Testis (tissue), 3 donors: ENCODE results near the gene OXNAD1. TPM values are rescaled to one million over a fixed set of nuclear protein-coding genes. Genes with fewer than 3 reads are reported as not detected.
"Not testable (repeated sequence)": the region's sequence is repeated elsewhere in the genome, so short reads cannot be mapped to it uniquely, and the experiment has no call there.

ENCODE experiments used
- DNase-seq: peaks from one replicate; pipeline ENCODE4 v3.0.0-alpha.2; 2019
- H3K27ac ChIP-seq, 2 donors: fragments of 200-600 bp; sonication (generic); one replicate each; pipeline ENCODE4 v1.5.1; 2019
- H3K27me3 ChIP-seq: fragments of 200-600 bp; sonication (generic); one replicate; pipeline ENCODE4 v1.5.1; 2019
- H3K36me3 ChIP-seq: fragments of 200-600 bp; sonication (generic); one replicate; pipeline ENCODE4 v1.5.1; 2017; ENCODE audit warnings: low read depth; ENCODE audit errors: missing control alignments
- H3K4me1 ChIP-seq: fragments of 200-600 bp; sonication (generic); one replicate; pipeline ENCODE4 v1.5.1; 2019
- H3K4me3 ChIP-seq, 2 donors: fragments of 200-600 bp; sonication (generic); one replicate each; pipeline ENCODE4 v1.5.1; 2017 to 2019
- H3K9me3 ChIP-seq: fragments of 200-600 bp; sonication (generic); one replicate; pipeline ENCODE4 v1.5.1; 2017
- CTCF ChIP-seq, 3 experiments: fragments of 450-650 bp in 2 of 3; fragments of 200-600 bp in 1 of 3; sonication (generic) in 1 of 3; IDR thresholded peaks; one replicate each; pipeline ENCODE4 v1.5.1; 2016 to 2019; ENCODE audit warnings: antibody characterized with exemption in 3 of 3, mild to moderate bottlenecking in 2 of 3, moderate library complexity in 1 of 3
- POLR2A ChIP-seq: fragments of 450-650 bp; IDR thresholded peaks from one replicate; pipeline ENCODE4 v1.6.1; 2017; ENCODE audit warnings: antibody characterized with exemption, mild to moderate bottlenecking, moderate library complexity
- WGBS, 2 donors: methylation state at CpG; one replicate each; pipeline ENCODE4 v1.1.5; 2018; 5-methylcytosine and 5-hydroxymethylcytosine counted together
- intact Hi-C: fragments of 100-400 bp; cut with DNase I; formaldehyde crosslinking; loops from one replicate; pipeline ENCODE4 v1.15.1; 2023; ENCODE audit warnings: low total_unique reads
- polyA plus RNA-seq: library from polyadenylated mRNA; stranded (reverse); fragments of 350-450 nt; fragmentation: Illumina TruSeq; extraction: RNeasy Lipid Tissue Mini Kit (QIAGEN cat#74804); gene quantifications from one replicate; pipeline ENCODE4 v1.2.3, GENCODE V29; 2014; ENCODE audit warnings: low read depth, low replicate concordance; ENCODE audit not compliant: insufficient read depth
- total RNA-seq, 2 donors: library from RNA; depleted of rRNA; stranded (reverse); fragments of >200 nt; gene quantifications; one replicate each; pipeline ENCODE4 v1.2.3, GENCODE V29; 2016

The OXNAD1 gene
- total and polyA plus RNA-seq, 3 donors from 2014 or later, result 11.8 to 31.2 (median 27.3) TPM

- 58 to 86% methylated on average over 2 of the region's 2 CpGs for WGBS, 2 donors
- Histone ChIP-seq H3K27me3 (no peaks in the 10 kb centered on the region), H3K9me3 (no peaks in the 10 kb centered on the region), H3K4me1 (no peaks in the 10 kb centered on the region), H3K36me3 (no peaks in the 10 kb centered on the region), H3K27ac (no peak overlapping the region), H3K4me3 (no peak overlapping the region)
- intact Hi-C loops, result no loop called here
- DNase-seq, result no peak
- TF ChIP-seq CTCF (IDR thresholded peaks at IDR 0.05) (no peak), POLR2A (no peak)
These were observed 44.5 kb downstream of the OXNAD1 start for GRCh38 chr3:16309558-16309957.

DNA sequence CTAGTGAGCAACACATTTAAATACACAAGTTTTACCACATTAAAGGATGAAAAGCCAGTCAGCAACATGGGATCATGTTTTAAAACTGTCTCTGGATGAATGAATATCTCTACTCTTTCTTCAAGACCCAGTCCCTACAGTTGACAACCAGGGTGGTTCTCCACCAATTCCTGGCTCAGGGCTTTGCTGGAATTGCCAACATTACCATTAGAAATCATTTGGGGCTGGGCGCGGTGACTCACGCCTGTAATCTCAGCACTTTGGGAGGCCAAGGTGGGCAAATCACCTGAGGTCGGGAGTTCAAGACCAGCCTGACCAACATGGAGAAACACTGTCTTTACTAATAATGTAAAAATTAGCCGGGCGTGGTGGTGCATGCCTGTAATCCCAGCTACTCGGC, 45.5 kb downstream of the OXNAD1 start:
- H3K9me3 ChIP-seq, H3K27ac ChIP-seq, H3K4me1 ChIP-seq, H3K27me3 ChIP-seq, intact Hi-C loops, H3K36me3 ChIP-seq, H3K4me3 ChIP-seq, DNase-seq: not testable (repeated sequence)
- 93 to 96% methylated on average over 7 of the region's 7 CpGs for WGBS, 2 donors

DNA sequence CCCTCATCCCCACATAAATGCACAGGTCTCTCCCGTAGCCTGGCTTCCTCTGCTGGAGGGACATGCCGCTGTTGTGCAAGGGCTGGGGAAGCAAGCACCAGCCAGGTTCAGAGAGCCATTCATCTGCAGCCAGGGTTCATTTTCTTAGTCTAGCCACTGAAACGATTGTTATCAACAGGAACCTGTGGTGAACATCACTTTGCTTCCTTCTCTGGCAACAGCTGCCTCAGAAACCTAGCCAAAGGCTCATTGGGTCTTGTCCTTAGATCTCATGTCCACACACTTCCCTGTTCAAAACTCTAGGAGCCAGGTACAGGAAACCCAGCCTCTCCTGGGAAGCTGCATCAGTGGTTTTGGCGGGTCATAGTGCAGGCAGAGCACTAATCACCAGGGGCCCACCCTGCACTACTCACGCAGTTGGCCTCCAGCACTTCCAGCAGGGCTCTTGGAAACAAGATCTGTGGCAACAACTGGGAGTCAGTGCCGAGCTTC, 47.0 kb downstream of the OXNAD1 start:
- H3K4me1 ChIP-seq, result no peaks in the 10 kb centered on the region
- no peak for DNase-seq
- H3K27me3 ChIP-seq, result no peaks in the 10 kb centered on the region
- H3K4me3 ChIP-seq, result no peak overlapping the region
- TF ChIP-seq POLR2A, result no peak
- no peak for TF ChIP-seq CTCF (IDR thresholded peaks at IDR 0.05)
- WGBS, 2 donors, result 68 to 74% methylated on average over 5 to 6 of the region's 6 CpGs
- no peaks in the 10 kb centered on the region for H3K9me3 ChIP-seq
- intact Hi-C loops, result no loop called here
- no peak overlapping the region for H3K27ac ChIP-seq
- H3K36me3 ChIP-seq, result no peaks in the 10 kb centered on the region

DNA sequence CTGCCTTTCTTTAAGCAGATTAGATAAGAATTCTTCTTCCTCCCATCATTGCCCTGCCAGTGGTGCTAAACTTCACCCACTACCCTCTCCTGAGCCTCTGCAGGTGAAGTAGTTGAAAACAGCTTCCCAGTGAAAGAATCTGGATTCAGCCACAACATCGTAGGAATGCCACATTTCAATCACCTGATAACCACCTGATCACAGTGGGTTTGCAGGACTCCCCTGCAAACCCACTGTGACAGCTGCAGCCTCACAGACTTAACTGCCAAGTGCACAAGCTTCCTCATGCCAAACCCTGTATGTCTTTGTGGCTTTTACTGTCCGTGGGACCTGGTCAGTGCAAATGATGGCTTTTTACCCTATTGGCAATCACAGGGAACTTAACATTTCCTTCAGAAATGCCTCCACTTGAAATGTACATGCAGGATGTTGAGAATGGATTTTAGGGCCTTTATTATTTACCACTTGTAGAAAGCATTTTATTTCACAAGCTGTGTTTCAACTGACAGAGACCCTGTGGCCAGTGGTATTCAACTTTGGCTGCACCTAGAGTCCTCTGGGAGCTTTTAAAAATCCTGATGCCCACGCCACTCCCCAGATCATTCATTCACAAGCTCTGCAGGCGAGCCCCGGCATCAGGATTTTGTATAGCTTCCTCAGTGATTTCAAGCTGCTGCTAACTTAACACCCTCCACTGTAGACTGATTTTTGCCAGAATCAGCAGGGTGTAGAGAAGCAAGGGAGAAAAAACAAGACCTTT, 49.1 kb downstream of the OXNAD1 start:
- no peak for DNase-seq
- no peak for TF ChIP-seq POLR2A
- TF ChIP-seq CTCF (IDR thresholded peaks at IDR 0.05), result no peak
- Histone ChIP-seq H3K36me3 (no peaks in the 10 kb centered on the region), H3K4me1 (no peaks in the 10 kb centered on the region), H3K27me3 (no peaks in the 10 kb centered on the region), H3K27ac (no peak overlapping the region), H3K9me3 (no peaks in the 10 kb centered on the region), H3K4me3 (no peak overlapping the region)
- intact Hi-C loops, result no loop called here
- 90 to 94% methylated on average over 5 of the region's 5 CpGs for WGBS, 2 donors

- Histone ChIP-seq H3K36me3 (no peaks in the 10 kb centered on the region), H3K27ac (no peak overlapping the region), H3K27me3 (no peaks in the 10 kb centered on the region), H3K4me3 (no peak overlapping the region), H3K9me3 (no peaks in the 10 kb centered on the region), H3K4me1 (no peaks in the 10 kb centered on the region)
- intact Hi-C loops, result no loop called here
- no peak for TF ChIP-seq POLR2A
- no peak for TF ChIP-seq CTCF (IDR thresholded peaks at IDR 0.05)
- WGBS, 2 donors, result 82 to 85% methylated on average over 7 of the region's 7 CpGs
- no peak for DNase-seq
These were observed 50.6 kb downstream of the OXNAD1 start for GRCh38 chr3:16315623-16316022.
